Mesenchymal stem cell (in vitro differentiated cells and primary cell): ENCODE measurements around the gene C6orf132.
"Not testable (repeated sequence)": the region's sequence is repeated elsewhere in the genome, so short reads cannot be mapped to it uniquely, and the experiment has no call there.

ENCODE experiments used
- DNase-seq: peaks from one replicate; pipeline ENCODE4 v3.0.0-alpha.2; 2013
- H2AFZ ChIP-seq: one replicate; pipeline ENCODE4 v1.6.1; 2013; ENCODE audit warnings: low read depth, mild to moderate bottlenecking, control low read depth, inconsistent platforms, low read length, moderate library complexity
- H2AK5ac ChIP-seq: 2 replicates; pipeline ENCODE4 v1.6.1; 2013; ENCODE audit warnings: low read length, moderate library complexity, mild to moderate bottlenecking, inconsistent platforms; ENCODE audit not compliant: severe bottlenecking
- H2BK120ac ChIP-seq: one replicate; pipeline ENCODE4 v1.6.1; 2013; ENCODE audit warnings: low read depth, mild to moderate bottlenecking, inconsistent platforms, low read length, moderate library complexity
- H2BK12ac ChIP-seq, 2 experiments: one replicate each; pipeline ENCODE4 v1.6.1; 2013; ENCODE audit warnings: inconsistent platforms in 2 of 2, low read length in 2 of 2, mild to moderate bottlenecking in 2 of 2, moderate library complexity in 2 of 2, control low read depth in 1 of 2
- H2BK15ac ChIP-seq: one replicate; pipeline ENCODE4 v1.6.1; 2013; ENCODE audit warnings: mild to moderate bottlenecking, low read depth, inconsistent platforms; ENCODE audit not compliant: poor library complexity, severe bottlenecking
- H2BK5ac ChIP-seq: 2 replicates; pipeline ENCODE4 v1.6.1; 2013; ENCODE audit warnings: low read depth, mild to moderate bottlenecking, low read length, control low read depth, inconsistent platforms; ENCODE audit not compliant: poor library complexity, severe bottlenecking
- H3K14ac ChIP-seq, 2 experiments: one replicate each; pipeline ENCODE4 v1.6.1; 2013; ENCODE audit warnings: inconsistent platforms in 2 of 2, low read length in 2 of 2, control low read depth in 1 of 2, mild to moderate bottlenecking in 1 of 2, moderate library complexity in 1 of 2
- H3K18ac ChIP-seq, 2 experiments: one replicate each; pipeline ENCODE4 v1.6.1; 2013; ENCODE audit warnings: inconsistent platforms in 2 of 2, low read length in 2 of 2, control low read depth in 1 of 2, low read depth in 1 of 2, mild to moderate bottlenecking in 1 of 2
- H3K23ac ChIP-seq, 2 experiments: one replicate each; pipeline ENCODE4 v1.6.1; 2013; ENCODE audit warnings: inconsistent platforms in 2 of 2, low read length in 2 of 2, mild to moderate bottlenecking in 2 of 2, moderate library complexity in 2 of 2, control low read depth in 1 of 2
- H3K27ac ChIP-seq: 2 replicates; pipeline ENCODE4 v1.5.1; 2013; ENCODE audit warnings: mild to moderate bottlenecking, moderate library complexity, low read length, control low read depth, inconsistent platforms; ENCODE audit not compliant: poor library complexity, severe bottlenecking
- H3K27me3 ChIP-seq, 2 experiments: 2 replicates each; pipeline versions ENCODE4 v1.6.1 to v1.7.0; 2013; ENCODE audit warnings: low read length in 2 of 2, mild to moderate bottlenecking in 2 of 2, moderate library complexity in 2 of 2, control low read depth in 1 of 2, inconsistent platforms in 1 of 2; ENCODE audit not compliant: control insufficient read depth in 1 of 2, insufficient read depth in 1 of 2
- H3K36me3 ChIP-seq, 2 experiments: 2 replicates each; pipeline versions ENCODE4 v1.6.1 to v1.7.0; 2013; ENCODE audit warnings: low read length in 2 of 2, control low read depth in 1 of 2, inconsistent platforms in 1 of 2, low read depth in 1 of 2, mild to moderate bottlenecking in 1 of 2; ENCODE audit not compliant: insufficient read depth in 2 of 2, control insufficient read depth in 1 of 2
- H3K4ac ChIP-seq, 2 experiments: one replicate each; pipeline ENCODE4 v1.6.1; 2013; ENCODE audit warnings: inconsistent platforms in 2 of 2, low read length in 2 of 2, mild to moderate bottlenecking in 2 of 2, moderate library complexity in 2 of 2, control low read depth in 1 of 2, low read depth in 1 of 2
- H3K4me1 ChIP-seq: 2 replicates; pipeline ENCODE4 v1.6.1; 2013; ENCODE audit warnings: low read depth, low read length, control low read depth; ENCODE audit not compliant: control insufficient read depth, insufficient read depth
- H3K4me2 ChIP-seq: 2 replicates; pipeline ENCODE4 v1.6.1; 2013; ENCODE audit warnings: low read length, mild to moderate bottlenecking, inconsistent platforms; ENCODE audit not compliant: poor library complexity, severe bottlenecking
- H3K4me3 ChIP-seq, 2 experiments: 2 replicates each; pipeline versions ENCODE4 v1.5.1 to v1.7.0; 2013; ENCODE audit warnings: low read length in 2 of 2, mild to moderate bottlenecking in 2 of 2, control low read depth in 1 of 2, low read depth in 1 of 2; ENCODE audit not compliant: insufficient read depth in 1 of 2
- H3K79me1 ChIP-seq: replicated peaks from 2 replicates; pipeline ENCODE4 v1.6.1; 2013; ENCODE audit warnings: mild to moderate bottlenecking, control low read depth, low read length, inconsistent platforms; ENCODE audit not compliant: poor library complexity, severe bottlenecking
- H3K9ac ChIP-seq: 2 replicates; pipeline ENCODE4 v1.7.0; 2013; ENCODE audit warnings: mild to moderate bottlenecking, low read length, moderate library complexity
- H3K9me3 ChIP-seq: 2 replicates; pipeline ENCODE4 v1.7.0; 2013; ENCODE audit warnings: mild to moderate bottlenecking, low read length; ENCODE audit not compliant: control insufficient read depth
- H4K8ac ChIP-seq: one replicate; pipeline ENCODE4 v1.6.1; 2013; ENCODE audit warnings: inconsistent platforms, mild to moderate bottlenecking, low read length, moderate library complexity
- H4K91ac ChIP-seq: one replicate; pipeline ENCODE4 v1.6.1; 2013; ENCODE audit warnings: mild to moderate bottlenecking, low read length, inconsistent platforms
- WGBS: methylation state at CpG from one replicate; pipeline ENCODE4 v1.1.7; 2013; ENCODE audit warnings: mixed read lengths; 5-methylcytosine and 5-hydroxymethylcytosine counted together

Gene C6orf132

GRCh38 chr6:42171813-42172581, 29.6 kb upstream of the C6orf132 start:
- Histone ChIP-seq H2BK5ac (no peak overlapping the region), H2AFZ (no peak overlapping the region), H4K8ac (no peak overlapping the region), H2BK120ac (no peak overlapping the region), H4K91ac (no peak overlapping the region), H3K14ac (no peak overlapping the region), H3K4me3 (no peak overlapping the region), H3K4ac (no peak overlapping the region), H3K9me3 (no peaks in the 10 kb centered on the region), H3K4me2 (no peak overlapping the region), H3K9ac (no peak overlapping the region), H3K79me1 (no peaks in the 10 kb centered on the region), H3K4me1 (peaks cover under 1% of the 10 kb centered on the region), H3K36me3 (no peaks in the 10 kb centered on the region), H3K23ac (no peak overlapping the region), H3K27me3 (no peaks in the 10 kb centered on the region), H2AK5ac (no peak overlapping the region), H3K18ac (no peak overlapping the region), H2BK12ac (no peak overlapping the region), H3K27ac (no peak overlapping the region), H2BK15ac (no peak overlapping the region)
- WGBS = 92% methylated on average over 7 of the region's 7 CpGs
- no peak for DNase-seq

- not testable (repeated sequence) for H3K27ac ChIP-seq, H3K4ac ChIP-seq, H3K18ac ChIP-seq, H2AK5ac ChIP-seq, H4K8ac ChIP-seq, DNase-seq, H3K14ac ChIP-seq, H3K23ac ChIP-seq, H2BK15ac ChIP-seq, H2BK120ac ChIP-seq, H3K27me3 ChIP-seq, H3K9ac ChIP-seq, H3K36me3 ChIP-seq, H2BK12ac ChIP-seq, H3K9me3 ChIP-seq, H4K91ac ChIP-seq, H2BK5ac ChIP-seq, H3K79me1 ChIP-seq, H3K4me2 ChIP-seq, H3K4me1 ChIP-seq, H3K4me3 ChIP-seq, H2AFZ ChIP-seq
- WGBS = no CpG with 5 or more reads among the region's 2 CpGs
Observed at GRCh38 chr6:42169780-42170179, 27.4 kb upstream of the C6orf132 start.

- DNase-seq = no peak
- Histone ChIP-seq H2BK120ac (no peak overlapping the region), H3K4me3 (no peak overlapping the region), H3K36me3 (no peaks in the 10 kb centered on the region), H4K91ac (no peak overlapping the region), H3K79me1 (no peaks in the 10 kb centered on the region), H3K9ac (no peak overlapping the region), H2BK12ac (no peak overlapping the region), H3K27ac (no peak overlapping the region), H3K4me2 (no peak overlapping the region), H3K9me3 (no peaks in the 10 kb centered on the region), H3K14ac (no peak overlapping the region), H3K18ac (no peak overlapping the region), H3K27me3 (no peaks in the 10 kb centered on the region), H2AFZ (no peak overlapping the region), H2AK5ac (no peak overlapping the region), H3K23ac (no peak overlapping the region), H2BK5ac (no peak overlapping the region), H3K4me1 (peaks cover 13% of the 10 kb centered on the region), H4K8ac (no peak overlapping the region), H3K4ac (no peak overlapping the region), H2BK15ac (no peak overlapping the region)
- WGBS = 93% methylated on average over 6 of the region's 6 CpGs
Observed at GRCh38 chr6:42168650-42169049, 26.2 kb upstream of the C6orf132 start.

- no peak overlapping the region for H2BK5ac ChIP-seq
- H2BK12ac ChIP-seq = no peak overlapping the region
- H3K9me3 ChIP-seq = no peaks in the 10 kb centered on the region
- H3K4me3 ChIP-seq = no peak overlapping the region
- H3K4me1 ChIP-seq = peaks cover 20% of the 10 kb centered on the region
- no peak overlapping the region for H3K4me2 ChIP-seq
- peak overlapping the region; percentile 73 for H4K91ac ChIP-seq
- peak overlapping the region; percentile 6 for H3K9ac ChIP-seq
- H2AFZ ChIP-seq = peak overlapping the region; percentile 36
- 14% methylated on average over 8 of the region's 8 CpGs for WGBS
- H3K23ac ChIP-seq = no peak overlapping the region
- peak overlapping the region; percentile 46 for H2BK15ac ChIP-seq
- DNase-seq = peak; percentile 72
- no peaks in the 10 kb centered on the region for H3K27me3 ChIP-seq
- no peaks in the 10 kb centered on the region for H3K79me1 ChIP-seq
- H3K14ac ChIP-seq = no peak overlapping the region
- H3K4ac ChIP-seq = no peak overlapping the region
- peak overlapping the region; percentile 62 for H2AK5ac ChIP-seq
- peak overlapping the region; percentile 94 for H4K8ac ChIP-seq
- H3K36me3 ChIP-seq = no peaks in the 10 kb centered on the region
- H3K18ac ChIP-seq = no peak overlapping the region
- no peak overlapping the region for H3K27ac ChIP-seq
- H2BK120ac ChIP-seq = no peak overlapping the region
Observed at GRCh38 chr6:42166444-42167141, 24.2 kb upstream of the C6orf132 start.
